NCI-H187 (cell line): ENCODE measurements around the gene FHOD1.

Experiments used
- DNase-seq, 2 experiments: peaks; one replicate each; lab custom pipeline; 2025; lab: John Stamatoyannopoulos, UW

The FHOD1 gene

GRCh38 chr16:67191411-67191994 is 55.8 kb downstream of the FHOD1 start:
- no peak for DNase-seq

- DNase-seq = no peak
Observed at GRCh38 chr16:67190448-67191399, 56.6 kb downstream of the FHOD1 start.

DNA sequence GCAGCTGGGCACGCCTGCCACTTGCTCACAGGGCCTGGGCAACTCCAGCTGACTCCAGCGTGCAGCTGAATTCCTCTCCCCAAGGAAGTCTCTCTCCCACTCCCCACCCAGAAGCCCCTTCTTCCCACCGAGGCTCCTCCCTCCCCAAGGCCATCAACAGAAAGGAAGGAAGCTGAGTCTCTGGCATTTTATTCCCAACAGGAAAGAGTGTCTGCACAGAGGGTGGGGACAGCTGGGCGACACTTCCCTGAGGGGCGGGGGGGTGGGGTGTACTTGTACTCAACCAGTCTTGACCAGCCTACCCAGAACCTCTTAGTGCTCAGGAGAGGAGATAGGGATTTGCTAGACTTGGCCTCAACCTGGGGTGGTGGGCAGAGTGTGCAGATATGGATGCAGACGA is 57.2 kb downstream of the FHOD1 start, which contains the start of gene EXOC3L1:
TSS of gene EXOC3L1 (minus strand) at position 96 of the 400 bp plus-strand sequence. CDS start 460 bp downstream, outside the sequence.
- DNase-seq = no peak

GRCh38 chr16:67188798-67189197 is 58.5 kb downstream of the FHOD1 start:
- no peak for DNase-seq

DNA sequence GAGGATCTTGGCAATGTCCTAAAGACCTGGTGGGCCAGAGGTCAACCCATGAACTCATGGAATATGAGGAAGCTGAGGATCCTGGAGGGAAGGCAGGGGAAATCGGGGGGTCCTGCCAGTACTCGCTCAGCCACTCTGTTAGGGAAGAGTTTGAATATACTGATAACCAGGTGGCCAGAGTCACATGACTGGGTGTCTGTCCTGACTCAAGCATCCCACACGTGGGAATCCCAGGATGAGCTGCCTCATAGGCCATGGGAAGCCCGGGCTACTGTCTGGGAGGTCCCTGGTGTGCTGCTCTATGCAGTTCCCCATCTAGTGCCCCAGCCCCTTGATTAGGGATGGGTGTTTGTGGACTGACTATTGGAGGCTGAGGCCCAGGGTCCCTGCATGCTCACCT is 59.0 kb downstream of the FHOD1 start:
- DNase-seq = no peak

GRCh38 chr16:67187175-67187890 is 59.9 kb downstream of the FHOD1 start:
- no peak for DNase-seq

DNA sequence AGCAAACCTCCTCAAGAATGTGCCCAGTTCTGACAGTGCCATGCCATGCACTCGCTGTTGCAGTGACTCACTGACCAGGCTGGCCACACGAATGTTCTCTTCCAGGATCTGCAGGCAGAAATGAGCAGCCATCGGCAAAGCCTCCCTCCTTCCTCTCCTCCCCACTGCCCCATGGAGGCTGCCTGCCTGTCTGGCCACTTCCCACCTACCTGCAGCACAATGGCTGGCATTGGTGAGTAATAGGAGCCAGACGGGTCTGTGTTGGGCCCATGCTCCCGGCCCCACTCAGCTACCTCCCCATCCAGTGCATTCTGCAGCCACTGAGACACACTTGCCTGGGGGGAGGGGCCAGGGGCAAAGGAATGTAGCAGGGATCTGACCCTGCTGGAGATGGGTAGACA is 60.7 kb downstream of the FHOD1 start:
- DNase-seq = no peak

GRCh38 chr16:67185651-67186134 is 61.6 kb downstream of the FHOD1 start:
- no peak for DNase-seq

- peak; percentile 15 to 20 for DNase-seq
Observed at GRCh38 chr16:67184995-67185650, 62.2 kb downstream of the FHOD1 start.

- DNase-seq = no peak
Observed at GRCh38 chr16:67184453-67184994, 62.8 kb downstream of the FHOD1 start.

DNA sequence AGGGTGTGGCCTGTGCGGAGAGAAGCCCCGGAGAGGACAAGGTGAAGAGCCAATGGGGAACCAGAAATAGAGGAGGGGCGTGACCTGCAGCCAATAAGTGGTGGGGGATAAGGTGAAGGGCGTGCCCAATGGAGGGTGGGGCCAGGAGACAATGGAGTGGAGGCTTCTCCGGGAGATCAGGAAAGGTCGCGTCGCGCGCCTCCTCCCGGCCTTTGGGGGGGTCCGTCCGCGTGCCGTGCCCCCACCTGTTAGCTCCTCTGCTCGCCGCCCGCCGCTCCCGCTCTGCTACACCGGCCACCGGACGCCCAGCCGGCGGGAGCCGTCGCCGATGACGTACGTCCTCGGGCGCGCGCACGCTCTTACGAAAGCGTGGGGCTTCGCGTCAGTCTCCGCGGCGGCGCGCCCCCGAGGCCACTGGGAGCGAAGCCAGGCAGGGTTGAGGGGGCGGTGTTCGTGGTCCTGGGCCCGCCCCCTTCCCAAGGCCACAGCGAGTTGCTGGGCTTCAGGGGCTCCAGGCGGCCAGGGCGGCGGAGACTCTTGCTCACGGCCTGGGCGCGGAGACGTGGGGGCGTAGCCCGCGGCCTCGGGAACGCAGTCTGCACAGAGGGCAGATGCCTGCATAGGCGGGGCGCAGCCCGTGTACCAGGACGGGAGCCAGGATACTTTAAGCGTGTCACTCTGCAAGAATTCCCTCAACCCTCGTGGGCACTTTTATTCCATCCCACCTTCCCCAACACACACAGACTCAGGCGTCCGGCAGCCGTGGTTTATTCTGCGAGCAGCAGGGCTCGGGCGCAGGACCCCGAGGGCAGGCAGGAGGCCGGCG is 63.4 kb downstream of the FHOD1 start, which contains the start of gene MATCAP1:
TSS of gene MATCAP1 (minus strand) at position 337 of the 826 bp plus-strand sequence. CDS start 3,353 bp downstream, outside the sequence.
- peak; percentile 87 to 94 for DNase-seq

GRCh38 chr16:67183284-67183626 is 64.0 kb downstream of the FHOD1 start:
- DNase-seq = no peak

GRCh38 chr16:67182288-67182687 is 65.0 kb downstream of the FHOD1 start:
- no peak for DNase-seq

GRCh38 chr16:67181346-67181745 is 65.9 kb downstream of the FHOD1 start:
- DNase-seq = no peak

GRCh38 chr16:67180166-67180565 is 67.1 kb downstream of the FHOD1 start:
- no peak for DNase-seq

DNA sequence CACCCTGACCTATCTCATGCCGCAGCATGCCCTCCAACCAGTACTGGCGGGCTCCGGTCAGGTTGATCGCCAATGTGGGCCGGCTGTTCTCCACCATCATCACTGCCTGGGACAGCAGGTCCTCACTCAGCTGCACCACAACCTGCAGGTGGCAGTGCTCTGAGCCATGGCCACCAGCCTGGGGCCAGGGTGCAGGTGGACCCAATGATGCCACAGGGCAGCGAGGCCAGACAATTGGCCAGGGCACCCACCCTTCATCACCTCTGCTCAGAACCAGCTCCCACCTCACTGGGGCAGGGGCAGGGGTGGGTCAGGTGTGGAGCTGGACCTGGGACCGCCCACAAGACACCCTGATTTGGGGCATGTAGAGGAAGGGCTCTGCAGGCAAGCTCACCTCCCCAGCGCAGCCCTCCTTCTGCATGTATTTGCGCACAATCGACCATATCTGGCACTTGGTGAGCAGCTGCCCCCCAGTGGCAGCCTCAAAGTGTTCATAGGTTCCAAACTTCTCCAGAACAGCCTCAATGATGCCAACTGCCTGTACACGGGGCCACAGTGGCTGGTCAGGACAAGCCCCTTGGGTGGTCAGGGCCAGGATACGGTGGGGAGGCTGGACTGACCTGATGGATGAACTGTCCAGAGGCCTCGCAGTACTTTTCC is 67.7 kb downstream of the FHOD1 start:
- DNase-seq = no peak
